H4 (cell line): ENCODE data around the gene OPHN1. TPM values are rescaled to one million over a fixed set of nuclear protein-coding genes. Genes with fewer than 3 reads are reported as not detected.
"Not testable (repeated sequence)": the region's sequence is repeated elsewhere in the genome, so short reads cannot be mapped to it uniquely, and the experiment has no call there.

Source experiments
- DNase-seq: peaks from one replicate; pipeline ENCODE4 v3.0.0-alpha.2; 2015; ENCODE audit warnings: low spot score
- total RNA-seq: library from RNA; depleted of rRNA; stranded (reverse); fragments of >200 nt; shearing (Covaris generic); gene quantifications from 2 replicates; pipeline ENCODE4 v1.2.3, GENCODE V29; 2014

The OPHN1 gene
- total RNA-seq, 1 experiment from 2014 or later, result 2.0 TPM

DNA sequence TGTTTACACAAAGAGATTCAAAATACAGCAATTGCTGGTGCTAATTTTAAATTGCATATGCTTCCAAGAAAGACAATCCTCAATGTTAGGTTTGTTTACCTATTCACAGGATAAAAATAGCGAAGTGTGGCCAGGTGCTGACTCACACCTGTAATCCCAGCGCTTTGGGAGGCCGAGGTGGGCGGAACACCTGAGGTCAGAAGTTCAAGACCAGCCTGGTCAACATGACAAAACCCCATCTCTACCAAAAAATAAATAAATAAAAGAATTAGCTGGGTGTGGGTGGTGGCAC is 77.7 kb downstream of the OPHN1 start:
- DNase-seq, result peak; percentile 6

GRCh38 chrX:68354879-68355628 is 78.2 kb downstream of the OPHN1 start:
- DNase-seq, result no peak

DNA sequence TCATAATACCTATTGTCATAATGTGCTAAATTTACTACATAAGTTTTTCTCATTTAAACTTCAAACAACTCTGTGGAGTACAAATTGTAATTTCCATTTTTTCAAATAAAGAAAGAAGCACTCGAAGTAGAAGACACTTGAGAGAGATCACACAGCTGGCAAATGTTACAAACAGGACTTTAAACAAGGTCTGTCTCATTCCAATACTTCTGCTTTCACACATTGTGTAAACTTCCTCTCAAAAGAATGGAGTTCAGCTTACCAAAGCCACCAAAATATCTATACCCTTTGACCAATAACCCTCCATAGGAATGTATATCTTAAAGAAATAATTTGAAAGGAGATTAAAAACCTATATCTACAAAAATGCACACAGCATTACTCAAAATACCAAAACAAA is 88.3 kb downstream of the OPHN1 start:
- no peak for DNase-seq

DNA sequence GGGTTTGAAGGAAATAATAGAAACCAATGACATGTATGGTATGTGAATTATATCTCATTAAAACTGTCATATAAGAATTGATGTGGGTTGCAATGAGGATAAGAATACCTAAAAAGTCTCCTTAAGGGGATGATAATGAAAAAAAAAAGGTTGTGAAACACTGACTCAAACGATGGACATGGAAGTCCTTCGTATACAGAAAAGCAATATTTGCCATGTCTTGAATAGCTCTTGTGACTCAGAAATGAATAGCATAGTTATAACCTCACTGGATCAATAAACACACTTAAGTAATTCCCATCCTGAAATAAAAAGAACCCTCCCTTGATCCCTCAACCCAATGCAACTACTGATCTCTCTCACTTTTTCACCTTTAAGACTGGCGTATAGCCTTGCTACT is 89.7 kb downstream of the OPHN1 start:
- no peak for DNase-seq

DNA sequence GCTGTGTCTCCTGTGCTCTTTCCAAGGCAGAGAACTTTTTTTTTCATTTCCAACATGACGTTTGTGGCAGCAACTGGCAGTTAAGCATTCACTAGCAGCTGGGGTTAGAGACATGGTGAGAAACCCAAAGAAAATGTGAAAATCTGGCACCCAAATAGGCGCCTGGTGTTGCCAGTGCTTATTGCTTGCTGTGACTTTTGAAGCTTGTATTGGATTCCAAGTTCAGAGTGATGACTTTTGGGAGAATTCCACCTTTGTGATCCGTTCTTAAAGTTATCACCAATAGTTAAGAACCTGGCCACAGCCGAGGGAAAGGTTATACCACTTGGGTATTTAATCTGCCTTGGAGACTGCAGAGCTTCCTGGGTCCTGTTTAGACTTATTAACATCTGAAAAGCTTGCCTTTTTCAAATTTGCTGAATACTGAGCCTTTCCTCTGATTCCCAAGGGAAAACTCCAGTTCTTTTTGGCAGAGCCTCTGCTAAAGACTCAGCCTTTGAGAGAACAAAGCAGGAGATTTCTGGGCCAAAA is 101.0 kb downstream of the OPHN1 start:
- no peak for DNase-seq

GRCh38 chrX:68326841-68327240 is 106.5 kb downstream of the OPHN1 start:
- DNase-seq, result not testable (repeated sequence)

DNA sequence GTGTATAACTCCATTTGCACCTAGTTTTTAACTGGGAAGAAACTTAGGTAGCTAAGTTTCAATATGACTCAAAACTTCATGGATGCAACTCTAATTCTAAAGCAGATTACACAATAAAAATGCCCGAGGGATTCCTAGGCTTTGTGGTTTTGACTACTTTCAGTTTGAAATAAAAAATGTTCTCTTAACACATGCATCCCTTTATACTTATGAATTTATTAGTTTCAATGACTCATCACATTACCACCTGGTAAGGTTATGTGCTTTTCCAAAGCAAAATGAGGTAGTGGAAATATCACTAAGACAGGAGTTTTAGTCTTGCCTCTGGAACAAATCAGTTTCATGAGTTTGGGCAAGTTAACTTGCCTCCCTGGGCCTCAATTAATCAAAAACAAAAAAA is 125.5 kb downstream of the OPHN1 start:
- peak; percentile 70 for DNase-seq

- no peak for DNase-seq
Measured at GRCh38 chrX:68304602-68305001, 128.7 kb downstream of the OPHN1 start.

- no peak for DNase-seq
Measured at GRCh38 chrX:68299898-68300297, 133.4 kb downstream of the OPHN1 start.

DNA sequence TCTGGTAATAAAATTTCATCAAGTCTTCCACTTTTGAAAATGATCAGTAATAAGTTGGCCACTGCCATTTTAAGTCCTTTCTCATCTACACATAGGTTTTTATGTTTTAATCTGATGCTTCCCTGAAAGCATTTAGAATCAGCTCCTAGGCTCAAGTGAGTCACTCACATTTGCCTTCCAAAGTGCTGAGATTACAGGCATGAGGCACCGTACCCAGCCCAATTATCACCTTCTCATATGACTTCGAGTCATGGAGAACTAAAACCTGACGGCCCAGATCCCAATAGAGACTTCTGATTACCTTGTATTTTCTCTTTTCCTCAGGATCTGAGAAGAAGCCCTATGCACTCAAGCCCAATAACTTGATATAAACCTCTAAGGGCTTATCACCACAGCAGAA is 140.8 kb downstream of the OPHN1 start:
- DNase-seq, result no peak

DNA sequence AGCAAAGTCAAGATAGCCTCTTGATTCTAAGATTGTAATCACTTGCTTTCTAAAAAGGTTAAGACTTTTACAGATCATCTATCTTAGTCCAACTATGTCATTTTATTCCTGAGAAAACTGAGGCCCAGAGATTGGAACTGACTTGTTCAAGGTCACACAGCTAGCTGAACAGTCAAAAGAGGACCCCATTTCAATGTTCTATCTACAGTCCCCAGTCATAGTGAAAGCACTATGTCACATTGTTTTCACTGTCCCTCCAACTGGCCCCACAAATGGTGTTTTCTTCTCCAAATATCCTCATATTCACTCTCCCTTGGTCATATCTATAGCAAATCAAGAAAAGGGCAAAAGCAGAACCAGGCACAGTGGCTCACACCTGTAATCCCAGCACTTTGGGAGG is 145.2 kb downstream of the OPHN1 start:
- no peak for DNase-seq

DNA sequence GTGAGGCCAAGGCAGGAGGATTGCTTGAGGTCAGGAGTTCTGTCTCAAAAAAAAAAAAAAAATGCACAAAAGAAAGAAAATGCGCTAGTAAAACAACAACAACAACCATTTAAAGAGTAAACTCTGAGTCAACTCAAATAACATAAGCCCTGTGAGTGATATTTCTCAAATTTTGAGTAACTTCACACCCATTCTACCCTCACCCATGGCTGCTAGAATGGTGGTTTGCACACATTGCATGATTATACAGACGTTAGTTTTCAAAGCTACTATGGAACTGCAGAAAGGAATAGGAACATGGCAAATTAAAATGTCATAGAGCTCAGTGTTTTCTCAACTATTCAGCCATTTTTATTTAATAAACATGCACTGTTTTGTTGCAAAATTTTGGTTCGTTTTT is 145.9 kb downstream of the OPHN1 start:
- DNase-seq, result no peak

GRCh38 chrX:68286980-68287379 is 146.3 kb downstream of the OPHN1 start:
- no peak for DNase-seq

- DNase-seq, result no peak
Measured at GRCh38 chrX:68286076-68286475, 147.2 kb downstream of the OPHN1 start.

DNA sequence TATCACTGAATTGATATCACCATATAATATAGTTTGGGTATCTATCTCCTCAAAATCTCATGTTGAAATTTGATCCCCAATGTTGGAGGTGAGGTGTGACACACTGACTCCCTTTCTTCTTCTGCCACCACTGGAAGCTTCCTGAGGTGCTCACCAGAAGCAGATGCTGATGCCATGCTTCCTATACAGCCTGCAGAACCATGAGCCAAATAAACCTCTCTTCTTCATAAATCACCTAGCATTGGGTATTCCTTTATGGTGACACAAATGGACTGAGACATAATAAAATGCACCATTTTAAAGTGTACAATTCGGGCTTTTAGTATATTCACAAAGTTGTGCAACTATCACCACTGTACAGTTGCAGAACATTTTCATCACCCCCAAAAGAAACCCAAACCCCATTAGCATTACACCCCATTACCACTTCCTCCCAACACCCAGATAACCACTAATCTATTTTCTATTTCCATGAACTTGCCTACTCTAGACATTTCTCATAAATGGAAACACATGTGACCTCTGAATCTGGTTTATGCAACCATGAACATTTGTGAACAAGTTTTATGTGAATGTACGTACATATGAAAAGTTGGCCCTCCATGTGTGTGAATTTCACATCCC is 148.9 kb downstream of the OPHN1 start:
- no peak for DNase-seq

DNA sequence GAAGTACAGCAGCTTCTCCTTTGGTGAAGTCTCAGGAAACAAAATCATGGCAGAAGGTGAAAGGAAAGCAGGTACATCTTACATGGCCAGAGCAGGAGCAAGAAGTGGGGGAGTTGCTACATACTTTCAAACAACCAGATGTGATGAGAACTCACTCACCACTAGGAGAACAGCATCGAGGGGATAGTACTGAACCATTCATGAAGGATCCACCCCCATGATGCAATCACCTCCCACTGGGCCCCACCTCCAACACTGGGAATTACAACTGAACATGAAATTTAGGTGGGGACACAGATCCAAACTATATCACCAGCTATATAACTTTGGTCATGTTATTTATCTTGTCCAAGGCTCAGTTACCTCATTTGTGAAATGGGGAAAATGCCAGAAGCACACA is 159.4 kb downstream of the OPHN1 start:
- DNase-seq, result no peak

DNA sequence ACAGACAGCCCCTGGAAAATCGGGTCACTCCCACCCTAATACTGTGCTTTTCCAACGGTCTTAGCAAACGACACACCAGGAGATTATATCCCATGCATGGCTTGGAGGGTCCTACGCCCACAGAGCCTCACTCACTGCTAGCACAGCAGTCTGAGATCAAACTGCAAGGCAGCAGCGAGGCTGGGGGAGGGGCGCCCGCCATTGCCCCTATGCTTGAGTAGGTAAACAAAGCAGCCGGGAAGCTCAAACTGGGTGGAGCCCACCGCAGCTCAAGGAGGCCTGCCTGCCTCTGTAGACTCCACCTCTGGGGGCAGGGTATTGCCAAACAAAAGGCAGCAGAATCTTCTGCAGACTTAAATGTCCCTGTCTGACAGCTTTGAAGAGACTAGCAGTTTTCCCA is 168.5 kb downstream of the OPHN1 start:
- DNase-seq, result not testable (repeated sequence)

GRCh38 chrX:68261060-68261672 is 172.1 kb downstream of the OPHN1 start:
- DNase-seq, result peak; percentile 3

DNA sequence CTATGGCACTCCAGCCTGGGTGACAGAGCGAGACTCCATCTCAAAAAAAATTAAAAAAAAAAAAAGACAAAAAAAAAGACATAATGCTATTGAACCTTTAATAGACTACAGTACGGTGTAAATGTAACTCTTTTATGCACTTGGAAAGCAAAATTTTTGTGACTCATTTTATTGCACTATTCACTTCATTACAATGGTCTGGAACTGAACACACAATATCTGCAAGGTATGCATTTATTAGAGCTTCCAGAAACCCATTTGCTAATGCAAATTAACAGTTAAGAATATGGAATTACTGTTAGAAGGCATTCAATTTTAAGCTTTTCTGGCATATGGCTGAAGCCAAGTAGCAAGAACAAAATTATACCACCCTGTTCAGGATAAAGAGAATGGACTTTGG is 176.3 kb downstream of the OPHN1 start:
- DNase-seq, result no peak

GRCh38 chrX:68254738-68255645 is 178.3 kb downstream of the OPHN1 start:
- DNase-seq, result no peak

DNA sequence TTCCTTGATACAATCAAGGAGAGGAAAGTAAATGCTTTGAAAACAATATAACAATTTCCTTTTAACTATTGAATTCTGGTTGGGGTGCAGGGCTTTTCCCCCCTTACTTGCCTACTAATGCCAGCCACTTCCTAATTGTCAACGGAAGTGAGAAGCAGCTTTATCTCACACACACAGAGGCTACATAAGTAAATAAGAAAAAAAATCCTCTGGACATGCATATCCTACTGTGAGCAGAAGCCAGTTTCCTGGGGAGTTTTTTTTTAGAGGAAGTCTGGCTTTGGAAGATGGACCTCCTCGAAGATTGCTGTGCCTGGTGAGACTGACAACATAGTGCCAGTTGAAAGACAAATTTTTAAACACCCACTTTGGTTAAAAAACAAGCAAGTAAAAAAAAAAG is 180.6 kb downstream of the OPHN1 start:
- no peak for DNase-seq

DNA sequence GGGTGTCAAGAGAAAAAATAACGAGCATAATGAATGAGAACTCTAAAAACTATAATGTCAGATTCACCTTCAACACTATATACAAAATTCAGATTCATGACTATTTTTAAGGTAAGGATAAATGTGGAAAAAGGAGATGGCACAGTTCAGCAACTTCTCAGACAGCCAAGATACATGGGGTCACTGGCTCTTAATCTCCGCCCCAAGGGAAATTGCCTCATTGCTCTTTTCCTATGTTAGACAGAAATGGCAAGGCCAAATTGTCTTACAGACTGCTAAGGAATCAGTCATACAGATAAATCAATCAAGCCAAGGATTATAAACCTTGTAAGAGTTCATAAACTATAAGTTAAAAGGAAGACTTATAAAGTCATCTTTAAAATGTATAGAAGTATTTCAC is 183.4 kb downstream of the OPHN1 start:
- DNase-seq, result no peak
